ENCODE measurements around the gene VSTM2B. TPM values are rescaled to one million over a fixed set of nuclear protein-coding genes. Genes with fewer than 3 reads are reported as not detected.

The VSTM2B gene
- total and polyA plus RNA-seq, 2 of the 13 experiments (the other 11 are each of a cell fraction or from before 2014, with no cell fraction given), result not detected

GRCh38 chr19:29579308-29579910, 53.6 kb downstream of the VSTM2B start:
- no peaks in the 10 kb centered on the region for H3K9me3 ChIP-seq (ENCODE audit: low read length)
- no peak for FAIRE-seq
- no peak overlapping the region for H3K9ac ChIP-seq (ENCODE audit: insufficient read depth, low read depth, low read length)
- no peak for ATAC-seq
- POLR2A ChIA-PET, result no interaction called here
- no TSS peak for BruUV-seq (replicated peaks)
- in situ Hi-C loops (cut with HindIII; ENCODE audit: extremely low pct_ligation_motif_present, low pct_unique_long_range_greater_than_20kb) (no loop called here), intact Hi-C loops (cut with micrococcal nuclease; ENCODE audit: unreplicated experiment) (no loop called here)
- peaks cover 0 to 17% of the 10 kb centered on the region in 2 experiments; a peak in 3 of 5 replicates for H3K27me3 ChIP-seq (ENCODE audit: control insufficient read depth in 1 of 2, insufficient read depth in 2 of 2, low read length in 2 of 2)
- H3K4me3 ChIP-seq (replicated peaks in 1 of 3; ENCODE audit: insufficient read depth in 1 of 3, low read depth in 2 of 3, low read length in 3 of 3), result no peak overlapping the region
- no peak overlapping the region for H3K4me2 ChIP-seq (ENCODE audit: low read depth, low read length)
- H4K20me1 ChIP-seq (ENCODE audit: insufficient read depth, low read length), result no peaks in the 10 kb centered on the region
- no peaks in the 10 kb centered on the region for H3K36me3 ChIP-seq (replicated peaks in 1 of 2; ENCODE audit: control insufficient read depth in 1 of 2, insufficient read depth in 2 of 2, low read length in 2 of 2)
- WGBS (ENCODE audit: low lambda C conversion rate), result 19% methylated on average over 6 of the region's 6 CpGs
- no peak overlapping the region for H3K27ac ChIP-seq (ENCODE audit: extremely low read length, insufficient read depth, low read length)
- no peaks in the 10 kb centered on the region for H3K4me1 ChIP-seq (ENCODE audit: insufficient read depth, low read length)
- DNase-seq (ENCODE audit: low spot score), result no peak
- CTCF ChIA-PET (ENCODE audit: low intra/inter-chr PET ratio, low total read pairs), result no interaction called here
- no peaks in the 10 kb centered on the region for H3K79me2 ChIP-seq (ENCODE audit: insufficient read depth, low read length)
- no peak overlapping the region for H2AFZ ChIP-seq (ENCODE audit: low read length)
- TF ChIP-seq GLI4 (CRISPR knock-in tag; IDR thresholded peaks at IDR 0.05; ENCODE audit: borderline replicate concordance), result no peak

GRCh38 chr19:29581398-29581797, 55.6 kb downstream of the VSTM2B start:
- H2AFZ ChIP-seq (ENCODE audit: low read length), result no peak overlapping the region
- intact Hi-C loops (cut with micrococcal nuclease; ENCODE audit: unreplicated experiment) (no loop called here), in situ Hi-C loops (cut with HindIII; ENCODE audit: extremely low pct_ligation_motif_present, low pct_unique_long_range_greater_than_20kb) (no loop called here)
- POLR2A ChIA-PET, result no interaction called here
- DNase-seq (ENCODE audit: low spot score) (no peak), ATAC-seq (no peak), FAIRE-seq (no peak)
- no peaks in the 10 kb centered on the region for H3K4me1 ChIP-seq (ENCODE audit: insufficient read depth, low read length)
- no peak overlapping the region for H3K9ac ChIP-seq (ENCODE audit: insufficient read depth, low read depth, low read length)
- BruUV-seq (replicated peaks), result no TSS peak
- H3K9me3 ChIP-seq (ENCODE audit: low read length), result no peaks in the 10 kb centered on the region
- no peaks in the 10 kb centered on the region for H3K79me2 ChIP-seq (ENCODE audit: insufficient read depth, low read length)
- 0% methylated on average over 1 of the region's 1 CpG for WGBS (ENCODE audit: low lambda C conversion rate)
- no peaks in the 10 kb centered on the region for H4K20me1 ChIP-seq (ENCODE audit: insufficient read depth, low read length)
- H3K36me3 ChIP-seq (replicated peaks in 1 of 2; ENCODE audit: control insufficient read depth in 1 of 2, insufficient read depth in 2 of 2, low read length in 2 of 2), result no peaks in the 10 kb centered on the region
- CTCF ChIA-PET (ENCODE audit: low intra/inter-chr PET ratio, low total read pairs), result no interaction called here
- H3K27me3 ChIP-seq (ENCODE audit: control insufficient read depth in 1 of 2, insufficient read depth in 2 of 2, low read length in 2 of 2), result peaks cover 0 to 7% of the 10 kb centered on the region in 2 experiments; a peak in 1 of 5 replicates
- no peak overlapping the region for H3K27ac ChIP-seq (ENCODE audit: extremely low read length, insufficient read depth, low read length)
- H3K4me2 ChIP-seq (ENCODE audit: low read depth, low read length), result no peak overlapping the region
- H3K4me3 ChIP-seq (replicated peaks in 1 of 3; ENCODE audit: insufficient read depth in 1 of 3, low read depth in 2 of 3, low read length in 3 of 3), result no peak overlapping the region
- no peak for TF ChIP-seq CREM (IDR thresholded peaks at IDR 0.05)
- no peak for TF ChIP-seq CREM (CRISPR knock-in tag; IDR thresholded peaks at IDR 0.05)
- TF ChIP-seq HNRNPK (IDR thresholded peaks at IDR 0.05; ENCODE audit: low read depth, low read length, poor library complexity, severe bottlenecking), result no peak
- no peak for TF ChIP-seq STAT5B (CRISPR knock-in tag; IDR thresholded peaks at IDR 0.05)
- TF ChIP-seq ZNF841 (CRISPR knock-in tag; IDR thresholded peaks at IDR 0.05; ENCODE audit: borderline replicate concordance), result no peak
- TF ChIP-seq ZNF331 (CRISPR knock-in tag; IDR thresholded peaks at IDR 0.05), result no peak
- TF ChIP-seq NCOR1 (IDR thresholded peaks at IDR 0.05; ENCODE audit: borderline replicate concordance, low read length), result no peak
- no peak for TF ChIP-seq ZNF446 (CRISPR knock-in tag; IDR thresholded peaks at IDR 0.05)
- no peak for TF ChIP-seq ZNF12 (CRISPR knock-in tag; IDR thresholded peaks at IDR 0.05)
- no peak for TF ChIP-seq ZNF512B (CRISPR knock-in tag; IDR thresholded peaks at IDR 0.05; ENCODE audit: borderline replicate concordance)
- TF ChIP-seq MLXIP (CRISPR knock-in tag; IDR thresholded peaks at IDR 0.05; ENCODE audit: borderline replicate concordance), result no peak
